HG03066 (cell line): Measurements from ENCODE around the gene ZIC4.

ENCODE experiments used
- ATAC-seq: cut with Tn5 transposase; IDR thresholded peaks from one replicate; pipeline ENCODE4 v1.9.1; 2021; ENCODE audit warnings: low read depth; ENCODE audit not compliant: unreplicated experiment

Gene ZIC4

DNA sequence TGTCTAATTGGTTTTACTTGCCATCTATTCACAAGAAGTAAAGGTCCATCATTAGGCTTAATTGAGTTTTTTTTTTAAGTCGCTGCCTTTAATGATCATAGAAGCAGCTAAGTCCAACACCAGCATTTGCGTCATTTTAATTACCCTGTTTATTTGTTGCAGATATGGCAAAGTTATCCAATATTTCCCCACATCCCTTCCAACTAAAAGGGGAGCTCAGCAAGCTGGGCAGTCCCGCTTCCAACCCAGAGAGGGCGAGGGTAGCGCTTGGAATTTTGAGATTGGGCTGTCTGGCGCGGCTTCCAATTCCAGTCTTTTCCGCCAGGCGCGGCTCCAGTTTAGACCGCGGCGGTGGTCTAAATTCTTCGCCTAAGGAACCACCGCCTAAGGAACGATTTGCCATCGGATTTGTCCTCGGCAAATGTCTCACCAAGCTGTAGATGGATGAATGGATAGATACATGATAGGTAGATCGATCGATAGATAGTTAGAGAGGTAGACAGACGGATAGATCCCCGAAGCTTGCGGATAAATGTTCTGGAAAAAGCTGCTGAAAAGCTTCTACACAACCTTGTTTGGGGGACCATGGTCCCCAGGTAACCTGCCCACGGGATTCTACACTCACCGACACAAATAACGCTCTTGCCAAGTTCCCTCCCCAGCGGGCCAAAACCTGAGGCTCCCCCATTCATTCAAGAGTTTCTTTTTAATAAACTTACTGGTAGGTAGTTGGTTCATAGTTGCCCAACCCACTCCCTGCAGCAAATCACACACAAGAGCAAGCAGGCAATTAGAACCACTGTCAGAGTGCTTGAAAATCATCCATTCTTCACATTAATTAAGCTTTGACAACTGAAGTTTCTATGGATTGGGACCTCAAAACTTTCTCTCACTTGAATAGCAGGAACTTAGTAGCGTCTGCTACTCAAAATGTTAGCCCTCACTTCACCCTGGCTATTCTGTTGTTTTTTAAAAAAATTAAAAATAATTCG is 49.1 kb downstream of the ZIC4 start:
- no peak for ATAC-seq

DNA sequence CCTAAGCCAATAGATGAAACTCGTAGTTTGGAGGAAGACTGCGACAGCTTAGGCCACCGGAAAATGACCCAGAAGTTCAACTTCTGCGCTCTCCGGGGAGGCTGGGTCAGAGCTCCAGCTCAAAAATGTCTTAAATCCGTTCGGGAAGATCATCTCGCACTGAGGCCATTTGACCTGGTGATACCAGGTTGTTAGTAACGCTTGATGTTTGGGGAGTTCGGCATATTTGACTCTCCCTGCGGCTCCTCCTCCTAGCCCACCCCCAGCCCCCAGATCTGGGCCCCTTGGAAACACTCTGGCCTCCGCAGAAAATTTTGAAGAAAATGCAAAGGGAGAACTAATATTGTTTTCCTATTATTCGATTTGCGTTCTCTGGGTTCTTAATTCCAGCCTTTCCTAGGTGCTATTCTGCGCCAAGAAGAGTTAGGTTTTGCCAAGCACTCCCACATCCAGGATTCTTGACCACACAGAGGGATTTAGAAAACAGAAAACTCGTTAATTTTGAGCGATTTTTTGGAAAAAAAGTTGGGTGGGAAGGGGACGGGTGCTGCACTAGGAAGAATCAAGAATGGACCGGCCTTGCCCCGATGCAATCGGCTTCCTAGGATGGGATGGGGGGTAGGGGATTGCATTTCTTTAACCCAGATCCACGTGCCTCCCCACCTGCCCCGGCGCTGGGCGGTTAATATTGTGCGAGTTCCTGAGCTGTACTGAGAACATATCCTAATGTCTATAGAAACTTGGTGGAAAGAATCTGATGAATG is 50.0 kb downstream of the ZIC4 start:
- no peak for ATAC-seq

DNA sequence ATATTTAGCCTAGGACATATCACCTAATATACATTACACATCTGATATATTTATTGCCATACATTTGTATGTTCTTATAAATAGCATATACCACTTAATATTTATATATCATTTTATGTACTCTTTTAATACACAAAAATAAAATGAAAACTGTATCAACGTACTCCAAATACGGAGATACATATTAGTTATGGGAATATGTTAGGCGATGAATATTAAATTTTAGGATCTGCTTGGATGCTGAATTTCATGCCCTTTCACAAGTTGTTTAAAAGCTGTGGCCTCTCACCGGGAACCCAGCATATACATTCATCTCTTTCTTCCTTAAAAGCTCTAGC is 50.6 kb downstream of the ZIC4 start:
- ATAC-seq, result no peak

GRCh38 chr3:147355084-147355752 is 51.1 kb downstream of the ZIC4 start:
- no peak for ATAC-seq

DNA sequence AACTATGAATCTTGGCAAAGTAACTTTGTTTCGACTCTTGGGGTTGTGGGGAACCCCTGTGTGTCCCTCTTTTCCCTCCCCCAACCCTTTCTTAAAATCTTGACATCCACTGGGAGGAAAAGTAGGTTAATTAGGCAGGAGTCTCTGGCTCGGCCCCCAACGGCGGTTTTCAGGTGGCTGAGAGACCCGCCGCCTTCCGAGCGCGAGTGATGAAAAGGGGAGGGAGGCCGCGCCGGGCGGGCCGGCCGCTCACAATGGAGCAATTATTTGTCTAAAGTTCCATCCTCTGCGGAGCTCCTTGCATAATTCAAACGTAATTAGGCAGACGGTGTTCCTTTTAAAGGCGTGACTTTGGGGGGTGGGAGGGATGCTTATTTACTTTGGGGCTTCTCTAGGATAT is 51.7 kb downstream of the ZIC4 start:
- no peak for ATAC-seq

DNA sequence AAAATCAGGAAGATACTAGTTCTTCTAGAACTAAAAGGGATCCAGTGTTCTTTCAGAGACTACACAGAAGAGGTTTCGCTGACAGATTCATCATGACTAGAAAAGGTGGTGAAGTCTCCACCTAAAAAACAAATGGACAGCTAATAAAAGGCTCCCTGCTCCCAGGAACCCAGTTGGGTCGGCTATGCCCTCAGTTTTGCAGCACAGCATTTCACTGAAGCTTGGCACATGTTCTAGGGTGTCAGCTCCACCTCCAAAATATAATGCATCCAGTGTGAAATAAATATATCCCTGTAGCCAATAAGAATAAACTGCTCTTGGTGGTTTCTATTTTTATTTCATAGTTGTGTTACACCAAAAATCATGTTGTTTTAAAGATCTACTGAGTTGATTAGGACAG is 55.0 kb downstream of the ZIC4 start:
- ATAC-seq, result no peak

DNA sequence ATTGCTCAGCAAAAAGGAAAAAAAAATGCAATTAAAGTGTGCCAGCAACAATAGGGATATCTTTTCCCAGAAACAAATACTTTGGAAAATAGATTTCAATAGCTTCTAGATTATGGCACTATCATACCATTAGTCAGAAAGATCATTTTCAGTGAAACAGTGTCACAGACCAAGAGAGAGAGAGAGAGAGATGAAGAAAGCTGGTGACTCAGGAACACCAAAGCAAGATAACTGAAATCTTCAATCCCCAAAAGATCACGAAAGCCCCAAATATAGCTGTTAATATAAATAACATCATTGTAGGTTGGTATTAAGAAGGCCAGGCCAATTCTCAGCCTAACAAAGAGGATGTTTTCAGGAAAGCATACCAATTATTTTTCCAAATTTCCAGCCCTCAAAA is 57.4 kb downstream of the ZIC4 start:
- no peak for ATAC-seq

- ATAC-seq, result no peak
Measured at GRCh38 chr3:147343926-147344325, 62.4 kb downstream of the ZIC4 start.

DNA sequence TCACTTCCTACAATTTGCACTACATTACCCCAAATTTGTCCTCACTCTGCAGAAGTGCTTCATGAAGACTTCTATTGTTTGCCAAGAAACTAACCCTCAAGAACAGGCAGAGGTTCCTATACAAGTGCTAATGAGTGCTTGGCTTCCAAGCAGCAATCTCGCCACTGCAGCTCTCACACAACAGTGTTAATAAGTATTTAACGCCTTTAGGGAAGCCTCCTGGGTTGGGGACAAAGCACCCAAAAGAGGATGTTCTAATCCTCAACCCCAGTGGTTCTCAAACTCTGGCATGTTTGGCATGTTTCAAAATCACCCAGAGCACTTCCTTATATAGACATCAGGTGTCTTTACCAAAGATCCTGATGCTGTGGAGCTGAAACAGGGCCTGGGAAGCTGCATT is 64.6 kb downstream of the ZIC4 start:
- no peak for ATAC-seq

DNA sequence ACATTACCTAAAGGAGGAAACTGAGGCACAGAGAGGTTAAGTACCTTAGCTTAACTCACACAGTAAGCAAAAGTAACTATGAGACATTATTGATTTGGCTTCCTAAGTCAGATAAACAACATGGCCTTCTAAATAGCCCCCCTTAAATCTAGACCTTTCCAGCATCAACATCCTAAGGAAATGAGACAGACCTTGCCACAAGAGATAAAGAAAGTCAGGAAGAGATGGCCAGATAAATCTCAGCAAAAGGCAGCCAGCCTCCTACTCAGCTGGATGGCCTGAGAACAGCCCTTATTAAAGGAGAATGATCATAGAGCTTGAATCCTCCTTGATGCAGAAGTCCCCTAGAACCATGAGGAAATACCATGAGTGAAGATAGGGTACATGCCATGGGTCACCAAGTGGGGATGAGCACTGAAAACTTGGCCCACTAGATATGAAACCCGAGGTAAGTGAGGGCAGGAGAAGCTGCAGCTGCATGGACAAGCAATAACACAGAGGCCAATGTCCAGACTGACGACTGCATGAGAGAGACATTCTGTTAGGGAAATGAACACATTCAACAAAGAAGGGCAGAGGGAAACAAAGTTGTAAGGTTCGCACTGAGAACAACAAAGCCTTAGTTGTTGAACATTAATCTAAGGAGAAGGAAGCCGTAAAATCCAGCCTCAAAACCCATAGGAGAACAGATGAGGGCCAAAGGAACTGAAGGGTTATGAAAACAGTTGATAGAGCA is 69.6 kb downstream of the ZIC4 start:
- ATAC-seq, result no peak
